Right atrium auricular region (tissue), 2 donors: ENCODE results near the gene CD40. TPM values are rescaled to one million over a fixed set of nuclear protein-coding genes. Genes with fewer than 3 reads are reported as not detected.

Source experiments
- DNase-seq: peaks from one replicate; pipeline ENCODE4 v3.0.0-alpha.2; 2019; ENCODE audit warnings: low spot score
- H3K27ac ChIP-seq, 2 donors: fragments of 200-600 bp; sonication (generic); 1 replicate in 1 of 2; 2 replicates in 1 of 2; pipeline ENCODE4 v1.5.1; 2016 to 2019
- H3K27me3 ChIP-seq, 2 donors: fragments of 200-600 bp; sonication (generic); one replicate each; pipeline versions ENCODE4 v1.5.1 to v1.6.0; 2017 to 2019
- H3K36me3 ChIP-seq: fragments of 200-600 bp; sonication (generic); one replicate; pipeline ENCODE4 v1.5.1; 2016
- H3K4me1 ChIP-seq, 2 donors: fragments of 200-600 bp; sonication (generic); one replicate each; pipeline versions ENCODE4 v1.5.1 to v1.6.0; 2017 to 2019
- H3K4me3 ChIP-seq, 2 donors: fragments of 200-600 bp; sonication (generic); 1 replicate in 1 of 2; 2 replicates in 1 of 2; pipeline ENCODE4 v1.5.1; 2017 to 2019; ENCODE audit warnings: mild to moderate bottlenecking in 1 of 2, moderate library complexity in 1 of 2
- H3K9me3 ChIP-seq, 2 donors: fragments of 200-600 bp; sonication (generic); one replicate each; pipeline ENCODE4 v1.5.1; 2019
- CTCF ChIP-seq, 2 donors: fragments of 200-600 bp; sonication (generic); IDR thresholded peaks; one replicate each; pipeline ENCODE4 v1.5.1; 2019; ENCODE audit warnings: antibody characterized with exemption in 2 of 2
- total RNA-seq, 2 donors: library from RNA; depleted of rRNA; stranded (reverse); fragments of >200 nt; gene quantifications; one replicate each; pipeline ENCODE4 v1.1.0, GENCODE V29; 2016

CD40 gene
- total RNA-seq, 2 donors from 2014 or later = 9.6 to 14.9 TPM

GRCh38 chr20:46148313-46149208 lies 30.4 kb downstream of the CD40 start:
- no peak for TF ChIP-seq CTCF (IDR thresholded peaks at IDR 0.05)
- Histone ChIP-seq H3K4me3 (no peak overlapping the region), H3K4me1 (no peaks in the 10 kb centered on the region), H3K27me3 (no peaks in the 10 kb centered on the region), H3K27ac (no peak overlapping the region), H3K36me3 (no peaks in the 10 kb centered on the region), H3K9me3 (no peaks in the 10 kb centered on the region)
- no peak for DNase-seq

GRCh38 chr20:46150943-46151342 lies 32.8 kb downstream of the CD40 start:
- TF ChIP-seq CTCF (IDR thresholded peaks at IDR 0.05) = no peak
- DNase-seq = no peak
- no peak overlapping the region for H3K27ac ChIP-seq
- no peaks in the 10 kb centered on the region for H3K4me1 ChIP-seq
- H3K36me3 ChIP-seq = no peaks in the 10 kb centered on the region
- no peaks in the 10 kb centered on the region for H3K27me3 ChIP-seq
- no peaks in the 10 kb centered on the region for H3K9me3 ChIP-seq
- H3K4me3 ChIP-seq = no peak overlapping the region

- Histone ChIP-seq H3K36me3 (no peaks in the 10 kb centered on the region), H3K4me1 (no peaks in the 10 kb centered on the region), H3K9me3 (no peaks in the 10 kb centered on the region), H3K27ac (no peak overlapping the region), H3K4me3 (no peak overlapping the region), H3K27me3 (no peaks in the 10 kb centered on the region)
- TF ChIP-seq CTCF (IDR thresholded peaks at IDR 0.05) = peak in 1 of 2 donors; percentile 27
- DNase-seq = no peak
Observed at GRCh38 chr20:46151936-46152335, 33.8 kb downstream of the CD40 start.

- no peaks in the 10 kb centered on the region for H3K9me3 ChIP-seq
- H3K36me3 ChIP-seq = no peaks in the 10 kb centered on the region
- H3K27ac ChIP-seq = no peak overlapping the region
- no peak for TF ChIP-seq CTCF (IDR thresholded peaks at IDR 0.05)
- H3K27me3 ChIP-seq = no peaks in the 10 kb centered on the region
- no peak for DNase-seq
- no peaks in the 10 kb centered on the region for H3K4me1 ChIP-seq
- H3K4me3 ChIP-seq = no peak overlapping the region
Observed at GRCh38 chr20:46152824-46153586, 34.9 kb downstream of the CD40 start.

- H3K9me3 ChIP-seq = no peaks in the 10 kb centered on the region
- no peaks in the 10 kb centered on the region for H3K4me1 ChIP-seq
- H3K36me3 ChIP-seq = no peaks in the 10 kb centered on the region
- TF ChIP-seq CTCF (IDR thresholded peaks at IDR 0.05) = no peak
- H3K4me3 ChIP-seq = no peak overlapping the region
- no peak for DNase-seq
- H3K27me3 ChIP-seq = no peaks in the 10 kb centered on the region
- H3K27ac ChIP-seq = no peak overlapping the region
Observed at GRCh38 chr20:46154305-46154704, 36.2 kb downstream of the CD40 start.
